GM12891 (cell line): ENCODE data around the gene C1orf216.
"Not testable (repeated sequence)": the region's sequence is repeated elsewhere in the genome, so short reads cannot be mapped to it uniquely, and the experiment has no call there.

ENCODE experiments used
- DNase-seq: peaks from one replicate; pipeline ENCODE4 v3.0.0; 2011; ENCODE audit warnings: low spot score; ENCODE audit not compliant: insufficient read length
- FAIRE-seq: peaks from 2 replicates; lab custom pipeline; 2011; peaks lifted over from hg19 to GRCh38; lab: Jason Lieb, UNC
- PAX5 ChIP-seq: IDR thresholded peaks from 2 replicates; pipeline ENCODE4 v1.6.1; 2011; ENCODE audit warnings: low read length, moderate library complexity, mild to moderate bottlenecking; ENCODE audit not compliant: insufficient read depth, severe bottlenecking
- POLR2A ChIP-seq: IDR thresholded peaks from 2 replicates; pipeline ENCODE4 v1.6.1; 2011; ENCODE audit warnings: low read depth, low read length, control low read depth
- POLR2AphosphoS5 ChIP-seq: IDR thresholded peaks from 2 replicates; pipeline ENCODE4 v1.6.1; 2011; ENCODE audit warnings: low read depth, low read length, control low read depth
- POU2F2 ChIP-seq: IDR thresholded peaks from 2 replicates; pipeline ENCODE4 v1.6.1; 2011; ENCODE audit warnings: low read depth, mild to moderate bottlenecking, control low read depth, low read length, moderate library complexity
- SPI1 ChIP-seq: IDR thresholded peaks from 2 replicates; pipeline ENCODE4 v1.6.1; 2011; ENCODE audit warnings: low read depth, low read length, control low read depth
- TAF1 ChIP-seq: IDR thresholded peaks from 2 replicates; pipeline ENCODE4 v1.6.1; 2011; ENCODE audit warnings: low read depth, low read length, control low read depth

Gene C1orf216

GRCh38 chr1:35706846-35707600 lies 11.7 kb downstream of the C1orf216 start:
- DNase-seq (no peak), FAIRE-seq (no peak)
- no peak for TF ChIP-seq TAF1
- no peak for TF ChIP-seq POU2F2
- no peak for TF ChIP-seq POLR2AphosphoS5
- no peak for TF ChIP-seq POLR2A

- no peak for TF ChIP-seq POU2F2
- no peak for TF ChIP-seq TAF1
- TF ChIP-seq POLR2AphosphoS5 = no peak
- TF ChIP-seq POLR2A = no peak
- no peak for TF ChIP-seq SPI1
- TF ChIP-seq PAX5 = no peak
- FAIRE-seq (no peak), DNase-seq (no peak)
These were observed 16.2 kb downstream of the C1orf216 start for GRCh38 chr1:35702508-35702907.

GRCh38 chr1:35699152-35699551 lies 19.5 kb downstream of the C1orf216 start:
- DNase-seq, FAIRE-seq: not testable (repeated sequence)

GRCh38 chr1:35692317-35692716 lies 26.4 kb downstream of the C1orf216 start:
- FAIRE-seq (no peak), DNase-seq (no peak)
- TF ChIP-seq SPI1 (no peak), TAF1 (no peak), POLR2A (no peak), PAX5 (no peak), POLR2AphosphoS5 (no peak), POU2F2 (no peak)

- no peak for DNase-seq
- TF ChIP-seq POLR2AphosphoS5 (no peak), POU2F2 (no peak), POLR2A (no peak), PAX5 (no peak), SPI1 (no peak), TAF1 (no peak)
- no peak for FAIRE-seq
These were observed 27.0 kb downstream of the C1orf216 start for GRCh38 chr1:35691571-35692220.

GRCh38 chr1:35691080-35691479 lies 27.6 kb downstream of the C1orf216 start:
- FAIRE-seq = no peak
- TF ChIP-seq POU2F2 (no peak), PAX5 (no peak), TAF1 (no peak), POLR2A (no peak), POLR2AphosphoS5 (no peak), SPI1 (no peak)
- DNase-seq = no peak

GRCh38 chr1:35690103-35690502 lies 28.6 kb downstream of the C1orf216 start:
- not testable (repeated sequence) for FAIRE-seq, DNase-seq

GRCh38 chr1:35688161-35688560 lies 30.5 kb downstream of the C1orf216 start:
- FAIRE-seq = no peak

GRCh38 chr1:35683012-35683411 lies 35.7 kb downstream of the C1orf216 start:
- peak; percentile 88 for TF ChIP-seq SPI1
- TF ChIP-seq POU2F2 = no peak
- DNase-seq (no peak), FAIRE-seq (peak; percentile 35)

More at GRCh38 chr1:35688161-35688560, 30.5 kb downstream of the C1orf216 start:
- DNase-seq = no peak
- no peak for TF ChIP-seq TAF1
- TF ChIP-seq PAX5 = no peak
- no peak for TF ChIP-seq POLR2A
- TF ChIP-seq SPI1 = no peak
- TF ChIP-seq POLR2AphosphoS5 = no peak
- TF ChIP-seq POU2F2 = no peak

GRCh38 chr1:35680271-35680670 lies 38.4 kb downstream of the C1orf216 start:
- FAIRE-seq (no peak), DNase-seq (no peak)
- no peak for TF ChIP-seq POLR2AphosphoS5
- no peak for TF ChIP-seq POLR2A
- no peak for TF ChIP-seq POU2F2
- TF ChIP-seq PAX5 = no peak
- no peak for TF ChIP-seq TAF1
- no peak for TF ChIP-seq SPI1
